GM20431 (cell line): ENCODE results near the gene DNAJB6.

Source experiments
- in situ Hi-C: fragments of 300-500 bp; cut with MseI, MboI; formaldehyde crosslinking; loops from one replicate; pipeline ENCODE4 v1.15.0; 2020; ENCODE audit warnings: low sequenced_read_pairs; ENCODE audit not compliant: unreplicated experiment

DNAJB6 gene

GRCh38 chr7:157361537-157361936 lies 24.7 kb downstream of the DNAJB6 start:
- in situ Hi-C loops = no loop called here

DNA sequence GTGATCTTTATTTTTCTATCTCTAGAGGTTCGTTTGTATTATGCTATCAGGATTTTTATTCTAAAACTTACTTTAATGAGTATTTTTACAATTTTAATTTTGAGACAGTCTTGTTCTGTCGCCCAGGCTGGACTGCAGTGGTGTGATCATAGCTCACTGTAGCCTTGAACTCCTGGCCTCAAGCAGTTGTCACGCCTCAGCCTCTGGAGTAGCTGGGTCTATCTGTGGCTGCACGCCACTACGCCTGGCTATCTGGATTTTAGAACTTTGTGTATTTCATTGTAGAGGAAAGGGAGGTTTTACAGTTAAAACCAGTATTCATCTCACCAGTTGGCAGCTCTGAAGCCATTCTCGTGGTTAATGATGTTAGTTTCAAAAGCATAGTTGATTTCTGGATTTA lies 25.9 kb downstream of the DNAJB6 start:
- in situ Hi-C loops = no loop called here

DNA sequence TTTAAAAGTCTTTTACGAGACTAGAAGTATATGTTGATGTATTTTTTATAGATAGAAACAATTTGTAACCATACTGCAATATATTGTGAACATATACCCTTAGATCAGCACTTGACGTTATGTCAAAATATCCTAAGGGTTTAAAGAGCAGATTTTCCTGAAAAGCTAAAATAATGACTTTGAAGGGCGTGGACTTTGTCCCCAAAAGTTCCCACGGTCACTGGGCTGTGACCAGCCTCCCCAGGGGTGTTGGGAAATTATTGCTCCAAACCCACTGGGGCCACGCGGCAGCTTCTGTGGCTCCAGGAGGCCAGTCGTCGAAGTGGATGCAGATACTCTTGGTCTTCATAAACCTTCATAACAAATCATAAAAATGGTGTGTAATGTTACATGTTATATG lies 29.9 kb downstream of the DNAJB6 start:
- in situ Hi-C loops = no loop called here

- in situ Hi-C loops = no loop called here
Observed at GRCh38 chr7:157368955-157369354, 32.2 kb downstream of the DNAJB6 start.

- in situ Hi-C loops = no loop called here
Observed at GRCh38 chr7:157370742-157371141, 33.9 kb downstream of the DNAJB6 start.

DNA sequence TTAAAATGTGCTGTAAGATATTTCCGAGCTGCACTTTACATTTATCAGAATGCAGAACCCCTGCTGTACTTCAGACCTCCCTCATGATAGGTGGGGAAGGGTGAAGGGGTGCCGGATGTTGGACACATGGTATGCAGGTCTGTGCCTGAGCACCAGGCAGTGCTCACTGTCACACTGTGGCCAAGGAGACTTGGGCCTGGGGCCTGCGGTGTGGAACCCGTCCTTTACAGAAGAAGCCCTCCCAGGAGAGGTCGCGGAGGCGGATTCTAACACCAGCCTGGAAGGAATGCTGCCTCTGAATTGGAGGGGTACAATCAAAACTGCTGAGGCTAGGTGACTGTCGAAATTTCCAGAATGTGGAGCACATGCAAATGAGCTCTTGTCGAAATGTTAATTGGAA lies 34.5 kb downstream of the DNAJB6 start:
- in situ Hi-C loops = no loop called here

GRCh38 chr7:157372300-157373232 lies 35.8 kb downstream of the DNAJB6 start:
- in situ Hi-C loops = no loop called here

- in situ Hi-C loops = no loop called here
Observed at GRCh38 chr7:157373493-157373892, 36.7 kb downstream of the DNAJB6 start.

DNA sequence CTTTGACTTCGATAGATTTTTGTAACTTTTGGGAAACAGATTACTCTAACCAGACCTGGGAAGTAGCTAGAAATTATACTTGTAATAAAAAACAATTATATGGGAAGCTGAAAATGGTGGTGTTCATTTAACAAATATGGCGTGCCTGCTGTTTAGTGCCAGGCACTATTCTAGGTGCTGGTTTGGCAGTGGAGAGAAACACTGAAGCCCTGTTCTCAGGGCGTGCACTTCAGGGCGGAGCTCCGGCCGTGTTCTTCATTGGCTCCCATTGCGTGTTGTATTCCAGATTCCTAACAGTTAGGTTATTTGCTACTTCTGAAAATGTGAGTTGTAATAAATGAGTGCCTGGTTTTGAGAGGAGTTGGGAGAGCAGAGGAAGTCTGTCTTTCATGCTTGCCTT lies 38.6 kb downstream of the DNAJB6 start:
- in situ Hi-C loops = no loop called here

- in situ Hi-C loops = no loop called here
Observed at GRCh38 chr7:157377436-157378124, 40.8 kb downstream of the DNAJB6 start.

GRCh38 chr7:157378390-157378789 lies 41.6 kb downstream of the DNAJB6 start:
- in situ Hi-C loops = no loop called here

DNA sequence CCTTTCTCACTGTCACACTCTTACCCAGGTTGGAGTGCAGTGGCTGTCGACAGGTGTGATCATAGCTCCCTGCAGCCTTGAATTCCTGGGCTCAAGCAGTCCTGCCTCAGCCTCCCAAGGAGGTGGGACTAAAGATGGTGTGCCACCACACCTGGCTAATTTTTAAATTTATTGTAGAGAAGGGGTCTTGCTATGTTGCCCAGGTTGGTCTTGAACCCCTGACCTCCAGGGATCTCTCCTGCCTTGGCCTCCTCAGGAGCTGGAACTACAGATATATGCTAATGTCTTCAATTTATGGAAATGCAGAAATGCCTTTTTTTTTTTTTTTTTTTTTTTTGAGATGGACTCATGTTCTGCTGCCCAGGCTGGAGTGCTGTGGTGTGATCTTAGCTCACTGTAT lies 42.7 kb downstream of the DNAJB6 start:
- in situ Hi-C loops = no loop called here

- in situ Hi-C loops = no loop called here
Observed at GRCh38 chr7:157380416-157380815, 43.6 kb downstream of the DNAJB6 start.

DNA sequence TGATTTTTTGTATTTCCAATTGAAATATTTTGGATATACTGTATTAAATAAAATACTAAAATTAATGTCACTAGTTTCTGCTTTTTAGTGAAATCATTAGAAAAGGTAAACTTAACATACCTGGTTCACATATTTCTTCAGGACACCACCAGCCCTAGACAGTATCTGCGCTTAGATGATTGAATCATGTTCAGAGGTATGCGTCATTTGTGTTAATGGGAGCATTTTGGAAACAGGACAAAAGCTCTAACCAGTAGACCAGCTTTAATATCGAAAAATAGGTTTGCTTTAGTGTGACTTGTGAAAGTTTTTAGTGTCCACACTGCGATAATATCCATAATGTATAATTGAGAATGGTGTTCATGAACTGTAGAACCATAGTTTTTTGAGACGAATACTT lies 47.1 kb downstream of the DNAJB6 start:
- in situ Hi-C loops = no loop called here

DNA sequence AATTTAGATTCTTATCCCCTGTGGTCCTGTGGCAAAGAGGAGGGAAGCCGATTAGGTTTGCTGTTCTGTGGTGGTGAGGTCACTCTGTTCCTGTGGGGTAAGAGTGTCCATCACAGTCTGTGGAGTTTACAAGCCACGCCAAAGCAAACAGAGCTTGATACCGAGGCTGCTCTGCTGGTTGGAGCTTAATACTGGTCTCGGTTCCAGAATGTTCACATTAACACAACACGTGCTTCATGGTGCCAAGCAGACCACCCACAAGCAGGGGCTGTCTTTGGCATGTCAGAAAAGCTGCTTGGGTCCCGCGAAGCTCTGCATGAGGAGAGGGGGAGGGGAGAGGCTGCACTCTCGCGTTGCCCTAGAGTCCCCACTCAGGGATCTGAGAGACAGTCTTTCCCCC lies 47.5 kb downstream of the DNAJB6 start:
- in situ Hi-C loops = no loop called here

GRCh38 chr7:157386979-157387800 lies 50.4 kb downstream of the DNAJB6 start:
- in situ Hi-C loops = no loop called here

GRCh38 chr7:157388301-157388700 lies 51.5 kb downstream of the DNAJB6 start:
- in situ Hi-C loops = no loop called here

GRCh38 chr7:157389951-157390730 lies 53.3 kb downstream of the DNAJB6 start:
- in situ Hi-C loops = no loop called here

- in situ Hi-C loops = no loop called here
Observed at GRCh38 chr7:157391036-157391710, 54.4 kb downstream of the DNAJB6 start.
